Motor neuron (in vitro differentiated cells): ENCODE data around the gene CSNK1A1L. TPM values are rescaled to one million over a fixed set of nuclear protein-coding genes. Genes with fewer than 3 reads are reported as not detected.
A peak's percentile ranks its signal among the peaks of the same experiment; 100 is the strongest.

Source experiments
- ATAC-seq, 8 experiments: fragments of 200-7000 bp; cut with Tn5 transposase; replicated peaks in 6 of 8; 2 replicates each; pipeline ENCODE4 v1.8.0; 2021; ENCODE audit warnings: mild to moderate bottlenecking in 8 of 8, moderate library complexity in 8 of 8
- H3K27ac ChIP-seq, 2 donors: fragments of 250-450 bp; sonication (Bioruptor Pico); 2 replicates each; pipeline ENCODE4 v1.9.0; 2021; ENCODE audit warnings: antibody characterized with exemption in 2 of 2, mild to moderate bottlenecking in 2 of 2, moderate library complexity in 1 of 2
- H3K4me1 ChIP-seq, 2 donors: fragments of 250-450 bp; sonication (Bioruptor Pico); replicated peaks in 1 of 2; 2 replicates each; pipeline ENCODE4 v1.6.1; 2021; ENCODE audit warnings: antibody characterized with exemption in 2 of 2, mild to moderate bottlenecking in 2 of 2, moderate library complexity in 1 of 2
- H3K4me3 ChIP-seq, 5 donors: fragments of 250-450 bp; sonication (Bioruptor Pico); 2 replicates each; pipeline ENCODE4 v1.9.0; 2021; ENCODE audit warnings: antibody characterized with exemption in 5 of 5, mild to moderate bottlenecking in 5 of 5, moderate library complexity in 4 of 5
- WGBS, 10 experiments: fragments of 450-650 bp; shearing (Covaris generic); methylation state at CpG; one replicate each; pipeline ENCODE4 v1.0.0; 2022; 5-methylcytosine and 5-hydroxymethylcytosine counted together
- in situ Hi-C, 9 experiments: fragments of 400-800 bp; cut with MboI; loops; one replicate each; pipeline ENCODE4 v1.15.0; 2021; ENCODE audit warnings: low sequenced_read_pairs in 9 of 9, low pct_unique_long_range_greater_than_20kb in 2 of 9; ENCODE audit not compliant: unreplicated experiment in 9 of 9
- total RNA-seq, 8 experiments: library from RNA; unstranded; fragments of 300-600 nt; gene quantifications; 2 replicates each; pipeline versions ENCODE4 v1.2.3 to v1.2.4, GENCODE V29; 2022

CSNK1A1L gene
- total RNA-seq, 8 experiments from 2014 or later: 0.11 to 0.24 (median 0.19) TPM; not detected in 4

DNA sequence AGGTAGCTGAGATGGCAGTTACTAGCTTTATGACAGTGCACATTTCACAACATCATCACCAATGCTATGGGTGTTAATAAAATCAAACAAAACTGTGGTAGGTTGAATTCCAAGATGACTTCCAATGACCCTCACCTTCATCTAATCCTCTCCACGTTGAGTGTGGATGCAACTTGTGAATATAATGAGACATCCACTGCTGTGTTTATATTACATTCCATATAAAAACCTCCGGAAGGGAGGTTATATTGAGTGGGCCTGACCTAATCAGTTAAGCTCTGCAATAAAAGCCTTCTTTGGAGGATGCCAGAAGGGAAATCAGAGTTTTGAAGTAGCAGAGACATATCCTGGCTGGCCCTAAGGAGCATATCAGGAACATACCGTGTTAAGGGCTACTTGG is 25.6 kb upstream of the CSNK1A1L start:
- WGBS, 10 experiments: 16 to 92% (median 80%) methylated on average over 1 to 3 of the region's 3 CpGs; no CpG with 5 or more reads in 1 of the 10 experiments

GRCh38 chr13:37129866-37130265 is 24.4 kb upstream of the CSNK1A1L start:
- Histone ChIP-seq H3K4me3 (no peak overlapping the region), H3K4me1 (no peaks in the 10 kb centered on the region), H3K27ac (no peak overlapping the region)
- in situ Hi-C loops: no loop called here
- 11 to 100% (median 83%) methylated on average over 1 to 3 of the region's 4 CpGs; no CpG with 5 or more reads in 4 of the 10 experiments for WGBS, 10 experiments
- no peak for ATAC-seq

More for the DNA sequence above, 25.6 kb upstream of the CSNK1A1L start:
- ATAC-seq: no peak
- H3K4me1 ChIP-seq: no peaks in the 10 kb centered on the region
- in situ Hi-C loops: no loop called here
- H3K4me3 ChIP-seq: no peak overlapping the region
- H3K27ac ChIP-seq: no peak overlapping the region

GRCh38 chr13:37127691-37128241 is 22.3 kb upstream of the CSNK1A1L start:
- Histone ChIP-seq H3K4me1 (no peaks in the 10 kb centered on the region), H3K4me3 (no peak overlapping the region), H3K27ac (no peak overlapping the region)
- ATAC-seq: peak in 5 of 8 experiments; percentile 31 to 88 (median 36)
- in situ Hi-C loops: no loop called here
- 0 to 92% (median 54%) methylated on average over 1 to 3 of the region's 3 CpGs; no CpG with 5 or more reads in 4 of the 10 experiments for WGBS, 10 experiments

- WGBS, 10 experiments: 13 to 100% (median 44%) methylated on average over 1 of the region's 1 CpG
- H3K4me3 ChIP-seq: no peak overlapping the region
- no peak for ATAC-seq
- in situ Hi-C loops: loop anchor here in 3 of 9 experiments (25.0 kb wide), 2 partner anchors 464 to 489 kb away; partner anchors contain the start of gene POSTN (in 1 of the 3)
- H3K4me1 ChIP-seq: no peaks in the 10 kb centered on the region
- no peak overlapping the region for H3K27ac ChIP-seq
These were observed 17.9 kb upstream of the CSNK1A1L start for GRCh38 chr13:37123337-37123736.

DNA sequence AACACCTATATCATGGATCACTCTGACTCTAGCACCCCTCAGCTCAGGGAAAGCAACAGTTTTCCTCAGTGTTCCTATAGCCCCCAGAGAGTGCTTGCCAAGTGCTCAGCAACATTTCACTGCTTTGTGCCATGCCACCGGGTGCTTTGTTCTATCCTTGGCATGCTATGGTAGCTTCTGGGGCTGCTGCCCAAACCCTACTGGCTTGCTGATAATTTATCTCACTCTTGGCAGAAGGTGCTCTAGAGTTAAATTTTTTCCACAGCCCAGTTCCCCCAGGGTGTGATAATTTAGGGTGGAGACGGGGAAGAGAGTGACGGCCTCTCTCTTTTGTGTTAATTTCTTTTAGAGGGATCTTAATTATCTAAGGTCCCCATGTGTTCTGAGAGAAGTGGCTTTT is 12.6 kb upstream of the CSNK1A1L start:
- ATAC-seq: no peak
- Histone ChIP-seq H3K4me3 (no peak overlapping the region), H3K27ac (no peak overlapping the region), H3K4me1 (no peaks in the 10 kb centered on the region)
- in situ Hi-C loops: loop anchor here in 4 of 9 experiments (10.0 to 25.0 kb wide), 3 partner anchors 469 to 494 kb away; partner anchors contain the start of gene POSTN (in 1 of the 4)
- 13 to 73% (median 46%) methylated on average over 1 to 3 of the region's 3 CpGs; no CpG with 5 or more reads in 2 of the 10 experiments for WGBS, 10 experiments

GRCh38 chr13:37114250-37114649 is 8.8 kb upstream of the CSNK1A1L start:
- no peaks in the 10 kb centered on the region for H3K4me1 ChIP-seq
- 58 to 100% (median 79%) methylated on average over 1 to 4 of the region's 4 CpGs for WGBS, 10 experiments
- H3K27ac ChIP-seq: no peak overlapping the region
- H3K4me3 ChIP-seq: no peak overlapping the region
- no peak for ATAC-seq
- in situ Hi-C loops: loop anchor here in 4 of 9 experiments (10.0 to 25.0 kb wide), 3 partner anchors 473 to 498 kb away; partner anchors contain the start of gene POSTN (in 1 of the 4)

GRCh38 chr13:37113534-37113933 is 8.1 kb upstream of the CSNK1A1L start:
- no peak overlapping the region for H3K27ac ChIP-seq
- H3K4me1 ChIP-seq: no peaks in the 10 kb centered on the region
- no peak overlapping the region for H3K4me3 ChIP-seq
- WGBS, 10 experiments: 79 to 100% (median 100%) methylated on average over 1 to 2 of the region's 2 CpGs; no CpG with 5 or more reads in 2 of the 10 experiments
- in situ Hi-C loops: loop anchor here in 4 of 9 experiments (10.0 to 25.0 kb wide), 3 partner anchors 474 to 499 kb away; partner anchors contain the start of gene POSTN (in 1 of the 4)
- no peak for ATAC-seq

DNA sequence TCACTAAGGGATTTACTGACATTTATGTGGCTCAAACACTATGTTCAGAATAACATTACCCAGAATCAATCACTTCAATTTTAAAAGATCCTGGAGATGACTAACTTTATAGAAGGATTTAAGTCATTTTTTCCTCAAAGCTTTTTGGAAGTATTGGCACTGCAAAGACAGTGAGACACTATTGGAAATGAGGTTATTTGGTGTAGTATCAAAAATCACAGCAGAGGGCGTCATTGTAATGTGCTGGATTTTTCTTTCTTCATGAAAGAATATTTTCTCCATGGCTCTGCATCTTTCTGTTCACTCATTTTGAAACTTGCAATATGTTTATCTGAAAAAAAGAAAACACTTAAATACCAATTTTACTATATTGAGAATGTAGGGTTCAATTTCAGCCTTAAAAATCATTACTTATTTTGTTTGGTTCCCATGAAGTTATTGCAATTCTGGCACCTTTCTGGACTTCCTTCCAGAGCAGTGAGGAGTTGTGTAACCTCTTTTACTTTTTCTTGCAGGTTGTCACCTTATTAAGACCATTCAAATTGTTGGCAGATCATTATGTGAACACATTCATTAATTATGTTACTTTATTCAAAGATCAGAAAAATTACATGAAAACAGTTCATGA is 3.7 kb upstream of the CSNK1A1L start:
- Histone ChIP-seq H3K4me3 (no peak overlapping the region), H3K4me1 (no peaks in the 10 kb centered on the region), H3K27ac (no peak overlapping the region)
- in situ Hi-C loops: loop anchor here in 4 of 9 experiments (10.0 to 25.0 kb wide), 3 partner anchors 478 to 503 kb away; partner anchors contain the start of gene POSTN (in 1 of the 4)
- peak in 4 of 8 experiments; percentile 32 to 43 (median 36) for ATAC-seq
- 0 to 7% (median 0%) methylated on average over 1 of the region's 1 CpG; no CpG with 5 or more reads in 1 of the 10 experiments for WGBS, 10 experiments

DNA sequence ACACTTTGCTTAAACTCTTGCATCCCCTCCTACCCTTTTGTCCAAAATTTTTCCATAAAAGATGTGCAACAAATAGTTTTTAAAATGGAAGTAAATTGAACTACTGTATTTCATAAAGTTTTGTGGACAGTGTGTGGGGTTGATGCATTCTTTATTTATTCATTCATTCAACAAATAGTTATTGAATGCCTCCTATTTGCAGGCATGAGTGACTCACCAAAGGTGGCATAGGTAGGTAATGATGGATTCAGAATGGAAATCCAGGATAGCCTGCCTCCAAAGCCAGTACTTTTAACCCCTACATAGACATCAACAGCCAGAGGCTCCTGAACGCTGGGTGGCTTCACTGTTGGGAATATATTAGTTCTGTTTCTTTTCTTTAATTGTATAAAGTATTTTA is 2.4 kb upstream of the CSNK1A1L start:
- ATAC-seq: no peak
- WGBS, 10 experiments: 14 to 100% (median 80%) methylated on average over 1 of the region's 1 CpG; no CpG with 5 or more reads in 2 of the 10 experiments
- Histone ChIP-seq H3K4me1 (peaks cover under 1 to 4% of the 10 kb centered on the region in 2 donors), H3K27ac (no peak overlapping the region), H3K4me3 (no peak overlapping the region)
- in situ Hi-C loops: loop anchor here in 4 of 9 experiments (10.0 to 25.0 kb wide), 3 partner anchors 479 to 504 kb away; partner anchors contain the start of gene POSTN (in 1 of the 4)

DNA sequence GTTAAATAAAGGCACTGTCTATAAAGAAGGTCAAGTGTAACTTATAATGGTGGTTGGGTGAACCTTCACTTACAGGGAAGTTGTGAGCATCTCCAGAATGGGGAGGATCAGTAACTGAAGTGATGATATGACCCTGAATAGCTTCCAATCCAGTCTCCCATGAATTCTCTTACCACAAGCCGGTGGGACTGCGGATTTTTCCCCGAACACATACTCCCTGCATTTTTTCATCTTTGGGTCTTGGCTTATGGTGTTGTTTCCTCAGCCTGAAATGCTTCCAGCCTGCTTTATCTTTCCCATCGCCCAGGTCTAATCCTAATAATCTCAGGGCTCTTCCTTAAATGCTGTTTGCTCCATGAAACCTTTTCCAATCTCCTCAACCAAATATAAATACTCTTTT is 2.0 kb upstream of the CSNK1A1L start:
- H3K4me3 ChIP-seq: no peak overlapping the region
- in situ Hi-C loops: loop anchor here in 4 of 9 experiments (10.0 to 25.0 kb wide), 3 partner anchors 480 to 505 kb away; partner anchors contain the start of gene POSTN (in 1 of the 4)
- peaks cover 3 to 8% of the 10 kb centered on the region in 2 donors for H3K4me1 ChIP-seq
- no peak overlapping the region for H3K27ac ChIP-seq
- no peak for ATAC-seq
- WGBS, 10 experiments: 36 to 100% (median 89%) methylated on average over 1 to 4 of the region's 4 CpGs; no CpG with 5 or more reads in 2 of the 10 experiments

- H3K4me1 ChIP-seq: peaks cover 3 to 9% of the 10 kb centered on the region in 2 donors
- 33 to 100% (median 82%) methylated on average over 1 to 2 of the region's 2 CpGs; no CpG with 5 or more reads in 2 of the 10 experiments for WGBS, 10 experiments
- in situ Hi-C loops: loop anchor here in 4 of 9 experiments (10.0 to 25.0 kb wide), 3 partner anchors 481 to 506 kb away; partner anchors contain the start of gene POSTN (in 1 of the 4)
- no peak overlapping the region for H3K27ac ChIP-seq
- H3K4me3 ChIP-seq: no peak overlapping the region
- ATAC-seq: peak in 2 of 8 experiments; percentile 34 to 41
These were observed 1.2 kb upstream of the CSNK1A1L start for GRCh38 chr13:37106642-37107041.

GRCh38 chr13:37102896-37103295 is 2.6 kb downstream of the CSNK1A1L start:
- no peak for ATAC-seq
- in situ Hi-C loops: loop anchor here in 4 of 9 experiments (10.0 to 25.0 kb wide), 3 partner anchors 484 to 509 kb away; partner anchors contain the start of gene POSTN (in 1 of the 4)
- Histone ChIP-seq H3K27ac (no peak overlapping the region), H3K4me3 (no peak overlapping the region), H3K4me1 (peaks cover 3 to 9% of the 10 kb centered on the region in 2 donors)
- 7 to 70% (median 35%) methylated on average over 2 to 4 of the region's 4 CpGs for WGBS, 10 experiments
